ENCODE results near the gene ERAP2.

GRCh38 chr5:96884995-96885394, 8.7 kb downstream of the ERAP2 start:
- no peak for TF ChIP-seq CTCF (conservative IDR thresholded peaks at IDR 0.05)
- TF ChIP-seq ZFX (IDR thresholded peaks at IDR 0.05) = no peak
